B cell (primary cell): ENCODE results near the gene NEUROD6.

Experiments used
- EZH2 ChIP-seq: IDR thresholded peaks from 2 replicates; pipeline ENCODE4 v1.6.1; 2012; ENCODE audit warnings: borderline replicate concordance, low read depth, mild to moderate bottlenecking, moderate library complexity, low read length; ENCODE audit not compliant: insufficient read depth, poor library complexity, severe bottlenecking
- TF ChIP-seq, protein P1 (sequence below): fragments of 200-600 bp; IDR thresholded peaks from one replicate; pipeline ENCODE4 v1.8.0; 2022; ENCODE audit warnings: antibody characterized with exemption, mild to moderate bottlenecking

DNA sequence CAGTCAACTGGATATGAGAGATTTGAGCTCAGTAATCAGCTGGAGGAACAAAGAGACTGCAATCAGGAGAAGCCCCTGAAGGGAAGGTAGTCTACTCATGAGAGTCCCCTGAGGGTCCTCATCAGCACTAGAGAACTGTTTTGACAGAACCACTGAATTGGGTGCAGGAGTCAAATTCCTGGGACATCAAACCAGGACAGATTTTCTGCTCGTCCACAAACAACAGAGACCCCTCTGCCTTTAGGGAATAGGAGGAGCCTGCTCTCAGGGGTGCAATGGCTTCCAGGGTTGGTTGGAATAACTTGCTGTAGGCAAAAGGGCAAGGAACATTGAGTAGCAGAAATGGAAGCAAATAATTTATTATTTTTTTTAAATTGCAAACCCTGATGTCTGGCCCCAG is 21.9 kb upstream of the NEUROD6 start:
- TF ChIP-seq, protein P1, sequence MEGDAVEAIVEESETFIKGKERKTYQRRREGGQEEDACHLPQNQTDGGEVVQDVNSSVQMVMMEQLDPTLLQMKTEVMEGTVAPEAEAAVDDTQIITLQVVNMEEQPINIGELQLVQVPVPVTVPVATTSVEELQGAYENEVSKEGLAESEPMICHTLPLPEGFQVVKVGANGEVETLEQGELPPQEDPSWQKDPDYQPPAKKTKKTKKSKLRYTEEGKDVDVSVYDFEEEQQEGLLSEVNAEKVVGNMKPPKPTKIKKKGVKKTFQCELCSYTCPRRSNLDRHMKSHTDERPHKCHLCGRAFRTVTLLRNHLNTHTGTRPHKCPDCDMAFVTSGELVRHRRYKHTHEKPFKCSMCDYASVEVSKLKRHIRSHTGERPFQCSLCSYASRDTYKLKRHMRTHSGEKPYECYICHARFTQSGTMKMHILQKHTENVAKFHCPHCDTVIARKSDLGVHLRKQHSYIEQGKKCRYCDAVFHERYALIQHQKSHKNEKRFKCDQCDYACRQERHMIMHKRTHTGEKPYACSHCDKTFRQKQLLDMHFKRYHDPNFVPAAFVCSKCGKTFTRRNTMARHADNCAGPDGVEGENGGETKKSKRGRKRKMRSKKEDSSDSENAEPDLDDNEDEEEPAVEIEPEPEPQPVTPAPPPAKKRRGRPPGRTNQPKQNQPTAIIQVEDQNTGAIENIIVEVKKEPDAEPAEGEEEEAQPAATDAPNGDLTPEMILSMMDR = no peak
- TF ChIP-seq EZH2 = no peak
